ENCODE data around the gene AUH. TPM values are rescaled to one million over a fixed set of nuclear protein-coding genes. Genes with fewer than 3 reads are reported as not detected.

AUH gene
- total RNA-seq, 6 donors from 2014 or later, result 13.7 to 38.5 (median 24.4) TPM

DNA sequence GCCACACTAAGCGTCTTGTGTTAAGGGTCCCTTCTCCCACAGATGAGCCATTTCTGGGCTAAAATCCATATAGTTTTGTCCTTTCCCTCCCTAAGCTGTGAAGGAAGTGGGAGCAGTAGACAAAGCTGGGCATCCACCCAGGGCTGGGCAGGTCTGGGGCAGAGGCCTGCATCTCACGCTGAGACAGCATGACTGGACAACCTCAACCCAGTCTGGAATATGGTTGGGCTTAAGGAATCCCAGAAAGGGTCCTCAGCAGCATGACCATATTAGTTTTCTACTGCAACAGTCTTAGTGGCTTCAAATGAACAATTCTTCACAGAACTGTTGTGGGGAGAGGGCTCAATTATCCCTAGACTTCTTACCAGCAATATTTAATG is 173.8 kb downstream of the AUH start:
- TF ChIP-seq POLR2AphosphoS5 (IDR thresholded peaks at IDR 0.05), result no peak
- no peak for TF ChIP-seq POLR2A (IDR thresholded peaks at IDR 0.05)
- TF ChIP-seq CTCF (IDR thresholded peaks at IDR 0.05), result no peak
- Histone ChIP-seq H3K36me3 (no peaks in the 10 kb centered on the region), H3K4me3 (no peak overlapping the region), H3K9me3 (no peaks in the 10 kb centered on the region), H3K27ac (no peak overlapping the region), H3K4me1 (peaks cover 18 to 22% (median 21%) of the 10 kb centered on the region in 4 donors), H3K27me3 (no peaks in the 10 kb centered on the region)
- DNase-seq (no peak), ATAC-seq (ENCODE audit: low FRiP score in 2 of 2) (no peak)
- 80 to 90% methylated on average over 2 of the region's 2 CpGs for WGBS, 2 donors

- no peak for ATAC-seq (ENCODE audit: low FRiP score in 2 of 2)
- no peaks in the 10 kb centered on the region for H3K27me3 ChIP-seq
- WGBS, 2 donors, result 94% methylated on average over 10 to 11 of the region's 11 CpGs
- no peak overlapping the region for H3K4me3 ChIP-seq
- no peak overlapping the region for H3K27ac ChIP-seq
- no peak for TF ChIP-seq POLR2AphosphoS5 (IDR thresholded peaks at IDR 0.05)
- no peak for TF ChIP-seq EP300 (IDR thresholded peaks at IDR 0.05)
- no peak for TF ChIP-seq POLR2A (IDR thresholded peaks at IDR 0.05)
- no peak for TF ChIP-seq CTCF (IDR thresholded peaks at IDR 0.05)
- H3K36me3 ChIP-seq, result no peaks in the 10 kb centered on the region
- H3K4me1 ChIP-seq, result peaks cover 13 to 18% (median 17%) of the 10 kb centered on the region in 4 donors
- no peaks in the 10 kb centered on the region for H3K9me3 ChIP-seq
- DNase-seq, result no peak
These were observed 174.3 kb downstream of the AUH start for GRCh38 chr9:91187311-91187964.

DNA sequence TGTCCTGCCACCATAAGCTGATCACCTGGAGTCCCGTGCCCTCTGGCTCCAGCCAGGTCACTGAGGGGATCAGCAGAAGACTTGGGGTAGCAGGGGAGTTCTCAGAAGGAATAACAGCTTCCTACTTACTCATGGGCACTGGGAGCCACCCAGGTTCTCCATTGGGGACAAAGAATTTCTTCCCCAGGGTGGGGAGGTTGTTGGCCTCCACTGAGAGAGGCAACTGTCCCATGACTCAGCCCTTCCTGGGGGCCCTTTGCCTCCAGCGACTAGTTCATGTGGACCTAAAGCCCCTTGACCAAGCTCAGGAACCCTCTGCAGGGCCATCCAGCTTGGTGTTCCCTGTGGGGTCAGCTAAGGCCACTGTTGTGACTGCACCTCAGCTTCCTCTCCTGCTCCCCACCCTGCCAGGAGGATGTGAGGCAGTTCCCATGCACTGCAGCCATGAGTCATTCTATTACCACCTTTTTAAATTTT is 175.0 kb downstream of the AUH start:
- WGBS, 2 donors, result 80 to 85% methylated on average over 2 of the region's 2 CpGs
- H3K36me3 ChIP-seq, result no peaks in the 10 kb centered on the region
- no peak overlapping the region for H3K4me3 ChIP-seq
- peaks cover 7 to 14% (median 11%) of the 10 kb centered on the region in 4 donors for H3K4me1 ChIP-seq
- no peak for TF ChIP-seq CTCF (IDR thresholded peaks at IDR 0.05)
- no peak for TF ChIP-seq POLR2AphosphoS5 (IDR thresholded peaks at IDR 0.05)
- no peak for TF ChIP-seq EP300 (IDR thresholded peaks at IDR 0.05)
- no peak for TF ChIP-seq POLR2A (IDR thresholded peaks at IDR 0.05)
- H3K27ac ChIP-seq, result no peak overlapping the region
- DNase-seq (no peak), ATAC-seq (ENCODE audit: low FRiP score in 2 of 2) (no peak)
- H3K27me3 ChIP-seq, result no peaks in the 10 kb centered on the region
- no peaks in the 10 kb centered on the region for H3K9me3 ChIP-seq

GRCh38 chr9:91185193-91185886 is 176.4 kb downstream of the AUH start:
- Histone ChIP-seq H3K4me1 (peaks cover 5 to 14% (median 10%) of the 10 kb centered on the region in 4 donors), H3K36me3 (no peaks in the 10 kb centered on the region), H3K27me3 (no peaks in the 10 kb centered on the region), H3K27ac (no peak overlapping the region), H3K9me3 (no peaks in the 10 kb centered on the region), H3K4me3 (no peak overlapping the region)
- DNase-seq (no peak), ATAC-seq (ENCODE audit: low FRiP score in 2 of 2) (no peak)
- 76 to 93% methylated on average over 8 to 10 of the region's 10 CpGs for WGBS, 2 donors
- TF ChIP-seq POLR2AphosphoS5 (IDR thresholded peaks at IDR 0.05) (no peak), EP300 (IDR thresholded peaks at IDR 0.05) (no peak), CTCF (IDR thresholded peaks at IDR 0.05) (no peak), POLR2A (IDR thresholded peaks at IDR 0.05) (no peak)
